Right lobe of liver (tissue), 6 donors: ENCODE data around the gene STX1B. TPM values are rescaled to one million over a fixed set of nuclear protein-coding genes. Genes with fewer than 3 reads are reported as not detected.

ENCODE experiments used
- ATAC-seq, 4 donors: fragments of 200-7000 bp; cut with Tn5 transposase; one replicate each; pipeline ENCODE4 v1.9.1; 2020; ENCODE audit warnings: mild to moderate bottlenecking in 4 of 4, moderate library complexity in 4 of 4
- DNase-seq, 3 donors: peaks; one replicate each; pipeline ENCODE4 v3.0.0-alpha.2; 2020
- H3K27ac ChIP-seq, 3 donors: fragments of 200-600 bp; one replicate each; pipeline ENCODE4 v1.8.0; 2022
- H3K27me3 ChIP-seq, 2 donors: fragments of 200-600 bp; one replicate each; pipeline ENCODE4 v1.8.0; 2022
- H3K36me3 ChIP-seq, 4 donors: fragments of 200-600 bp; sonication (generic) in 1 of 4; one replicate each; pipeline versions ENCODE4 v1.5.1 to v1.8.0; 2017 to 2022; ENCODE audit warnings: control low read depth in 1 of 4
- H3K4me1 ChIP-seq, 4 donors: fragments of 200-600 bp; sonication (generic) in 1 of 4; one replicate each; pipeline versions ENCODE4 v1.5.1 to v1.8.0; 2017 to 2022; ENCODE audit warnings: control low read depth in 1 of 4
- H3K4me3 ChIP-seq, 3 donors: fragments of 200-600 bp; one replicate each; pipeline ENCODE4 v1.8.0; 2022
- H3K9me3 ChIP-seq, 4 donors: fragments of 200-600 bp; sonication (generic) in 1 of 4; one replicate each; pipeline versions ENCODE4 v1.5.1 to v1.8.0; 2017 to 2022; ENCODE audit warnings: control low read depth in 1 of 4
- POLR2A ChIP-seq: fragments of 450-650 bp; IDR thresholded peaks from one replicate; pipeline ENCODE4 v1.6.1; 2017; ENCODE audit warnings: antibody characterized with exemption, mild to moderate bottlenecking
- WGBS: methylation state at CpG from one replicate; pipeline ENCODE4 v1.1.6; 2018; ENCODE audit warnings: low coverage, low lambda C conversion rate; ENCODE audit not compliant: insufficient coverage; ENCODE audit errors: missing lambda C conversion rate; 5-methylcytosine and 5-hydroxymethylcytosine counted together
- intact Hi-C, 2 donors: fragments of 100-400 bp; cut with DNase I; formaldehyde crosslinking; loops; one replicate each; pipeline versions ENCODE4 v1.11.2 to v1.14.1; 2022
- total RNA-seq, 6 experiments: library from RNA; depleted of rRNA in 2 of 6; stranded (reverse); fragments of >200 nt in 2 of 6; fragmentation: NEBNext Ultra II Directional in 3 of 6; extraction: Animal tissue kit (Norgen Biotek cat#: 25700) in 3 of 6; gene quantifications; one replicate each; pipeline versions ENCODE4 v1.1.0 to v1.2.4, GENCODE V29; 2016 to 2023
- TF ChIP-seq, protein P1 (sequence below), 4 donors: fragments of 200-600 bp in 3 of 4; fragments of 450-650 bp in 1 of 4; IDR thresholded peaks; one replicate each; pipeline versions ENCODE4 v1.5.1 to v1.8.0; 2016 to 2022; ENCODE audit warnings: antibody characterized with exemption in 4 of 4, mild to moderate bottlenecking in 2 of 4
- donor health status: DM: no; HTN: yes; CAD: no.
- donor health status: DM: no; HTN: no; CAD: no.
- donor health status: DM: no; HTN: no; CAD: no.
- donor health status: DM: no; HTN: yes; CAD: no.
- donor health status: DM: no; HTN: yes; CAD: no.

The STX1B gene
- total RNA-seq, 6 experiments from 2014 or later = 0.61 to 4.5 (median 2.6) TPM

DNA sequence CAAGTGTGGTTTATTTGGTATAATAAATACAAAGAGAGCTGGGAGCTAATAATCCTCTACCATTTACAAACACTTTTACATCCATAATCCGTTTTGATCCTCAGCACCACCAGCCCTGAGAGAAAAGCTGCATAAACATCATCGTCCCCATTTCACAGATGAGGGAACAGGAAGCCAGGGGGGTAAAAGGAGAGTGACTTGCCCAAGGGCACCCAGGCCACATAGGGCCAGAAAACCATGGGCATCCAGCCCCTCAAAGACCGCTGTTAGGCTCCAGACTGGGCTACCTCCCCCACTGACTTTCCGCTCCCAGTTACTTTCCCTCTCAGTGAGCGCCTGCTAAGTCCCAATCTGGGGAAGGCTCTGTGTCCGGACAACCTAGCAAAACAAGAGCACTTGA lies 6.7 kb downstream of the STX1B start:
- Histone ChIP-seq H3K36me3 (no peaks in the 10 kb centered on the region), H3K4me1 (peaks cover 0 to 29% (median 11%) of the 10 kb centered on the region in 4 donors), H3K27ac (no peak overlapping the region), H3K9me3 (no peaks in the 10 kb centered on the region), H3K27me3 (no peaks in the 10 kb centered on the region), H3K4me3 (no peak overlapping the region)
- no peak for TF ChIP-seq POLR2A
- TF ChIP-seq, protein P1, sequence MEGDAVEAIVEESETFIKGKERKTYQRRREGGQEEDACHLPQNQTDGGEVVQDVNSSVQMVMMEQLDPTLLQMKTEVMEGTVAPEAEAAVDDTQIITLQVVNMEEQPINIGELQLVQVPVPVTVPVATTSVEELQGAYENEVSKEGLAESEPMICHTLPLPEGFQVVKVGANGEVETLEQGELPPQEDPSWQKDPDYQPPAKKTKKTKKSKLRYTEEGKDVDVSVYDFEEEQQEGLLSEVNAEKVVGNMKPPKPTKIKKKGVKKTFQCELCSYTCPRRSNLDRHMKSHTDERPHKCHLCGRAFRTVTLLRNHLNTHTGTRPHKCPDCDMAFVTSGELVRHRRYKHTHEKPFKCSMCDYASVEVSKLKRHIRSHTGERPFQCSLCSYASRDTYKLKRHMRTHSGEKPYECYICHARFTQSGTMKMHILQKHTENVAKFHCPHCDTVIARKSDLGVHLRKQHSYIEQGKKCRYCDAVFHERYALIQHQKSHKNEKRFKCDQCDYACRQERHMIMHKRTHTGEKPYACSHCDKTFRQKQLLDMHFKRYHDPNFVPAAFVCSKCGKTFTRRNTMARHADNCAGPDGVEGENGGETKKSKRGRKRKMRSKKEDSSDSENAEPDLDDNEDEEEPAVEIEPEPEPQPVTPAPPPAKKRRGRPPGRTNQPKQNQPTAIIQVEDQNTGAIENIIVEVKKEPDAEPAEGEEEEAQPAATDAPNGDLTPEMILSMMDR (IDR thresholded peaks at IDR 0.05) = no peak
- DNase-seq (no peak), ATAC-seq (no peak)
- intact Hi-C loops = no loop called here
- 86% methylated on average over 5 of the region's 6 CpGs for WGBS

DNA sequence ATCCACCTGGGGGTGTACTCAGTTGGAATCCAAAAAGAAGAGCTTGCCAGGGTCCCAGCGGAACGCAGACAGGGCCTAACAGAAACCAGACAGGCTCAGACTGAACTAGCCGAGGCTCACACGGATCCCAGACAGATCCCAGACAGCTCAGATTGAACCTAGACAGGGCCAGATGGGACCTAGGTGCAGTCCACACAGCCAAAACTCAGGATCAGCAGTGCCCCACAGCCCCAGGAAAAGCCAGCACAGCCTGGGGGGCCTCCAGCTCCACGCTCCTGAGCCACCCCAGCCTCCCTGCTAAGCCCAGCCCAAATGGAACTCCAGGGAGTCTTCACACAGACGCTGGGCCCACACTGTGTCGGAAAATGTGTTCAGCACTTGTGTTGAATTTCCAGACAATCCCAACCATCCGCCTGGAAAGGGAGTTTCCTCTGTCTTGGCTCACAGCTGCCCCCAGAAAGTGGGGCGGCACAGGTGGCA lies 7.5 kb downstream of the STX1B start:
- WGBS = no CpG with 5 or more reads among the region's 9 CpGs
- no peak for TF ChIP-seq POLR2A
- TF ChIP-seq, protein P1 (IDR thresholded peaks at IDR 0.05) = no peak
- Histone ChIP-seq H3K4me3 (no peak overlapping the region), H3K36me3 (no peaks in the 10 kb centered on the region), H3K27ac (no peak overlapping the region), H3K9me3 (no peaks in the 10 kb centered on the region), H3K4me1 (peaks cover 0 to 38% (median 15%) of the 10 kb centered on the region in 4 donors), H3K27me3 (no peaks in the 10 kb centered on the region)
- intact Hi-C loops = no loop called here
- ATAC-seq (no peak), DNase-seq (no peak)

DNA sequence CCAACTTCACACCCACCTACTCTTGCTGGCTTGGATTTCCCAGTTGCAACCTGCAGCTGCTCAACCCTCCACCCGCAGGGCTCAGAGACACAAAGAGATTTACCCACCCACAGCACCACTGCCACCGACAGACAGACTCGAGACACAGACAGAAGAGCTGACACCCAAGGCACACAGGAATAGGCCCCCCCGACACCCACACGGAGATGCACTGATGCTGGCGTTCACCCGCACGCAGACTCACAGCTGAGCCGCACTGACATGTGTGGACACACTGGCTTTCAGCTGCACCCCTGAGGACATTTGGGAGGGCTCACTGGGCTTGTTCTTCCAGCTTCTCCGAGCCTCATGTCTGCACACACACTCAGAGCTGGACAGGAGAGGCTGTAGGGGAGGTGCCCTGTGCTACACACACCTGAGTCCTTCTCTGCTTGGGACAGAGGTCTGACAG lies 8.2 kb downstream of the STX1B start:
- intact Hi-C loops = no loop called here
- DNase-seq (no peak), ATAC-seq (no peak)
- TF ChIP-seq POLR2A = no peak
- TF ChIP-seq, protein P1 (IDR thresholded peaks at IDR 0.05) = no peak
- Histone ChIP-seq H3K4me1 (peaks cover 0 to 44% (median 15%) of the 10 kb centered on the region in 4 donors), H3K4me3 (no peak overlapping the region), H3K9me3 (no peaks in the 10 kb centered on the region), H3K27me3 (no peaks in the 10 kb centered on the region), H3K36me3 (no peaks in the 10 kb centered on the region), H3K27ac (no peak overlapping the region)
- WGBS = 67% methylated on average over 3 of the region's 10 CpGs

DNA sequence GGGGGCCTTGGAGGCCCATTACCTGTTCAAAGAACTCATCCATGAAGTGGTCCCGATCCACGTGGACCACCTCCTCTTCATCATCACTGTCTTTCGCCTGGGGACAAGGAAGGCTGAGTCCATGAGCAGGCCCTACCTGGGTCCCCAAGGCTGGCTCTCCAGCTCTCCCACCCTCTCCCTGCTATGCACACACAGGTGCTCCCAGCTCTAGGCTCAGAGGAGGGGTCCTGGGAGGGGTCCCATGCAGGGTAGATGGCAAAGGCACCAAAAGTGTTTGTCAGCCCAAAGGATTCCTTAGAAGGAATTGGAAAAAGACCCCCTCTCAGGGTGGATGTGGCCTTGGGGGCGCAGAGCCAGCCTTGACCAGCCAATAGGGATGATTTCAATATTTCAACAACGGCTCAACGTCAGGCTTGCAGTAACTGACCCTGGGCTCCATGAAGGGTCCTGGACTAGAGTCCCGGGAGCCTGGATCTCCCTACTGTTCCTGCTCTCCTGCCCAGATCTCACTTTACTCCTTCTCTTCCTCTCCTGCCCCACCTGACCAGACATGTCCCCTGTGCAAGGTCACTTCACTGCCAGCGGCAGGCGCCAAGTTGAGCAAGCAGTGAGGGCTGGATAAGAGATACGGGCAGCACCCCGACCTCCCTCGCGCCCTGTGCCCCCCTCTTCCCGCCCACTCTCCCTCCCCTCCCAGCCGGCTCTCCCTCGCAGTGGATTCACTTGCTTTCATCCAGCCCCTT lies 8.8 kb downstream of the STX1B start:
- Histone ChIP-seq H3K9me3 (no peaks in the 10 kb centered on the region), H3K27me3 (no peaks in the 10 kb centered on the region), H3K36me3 (no peaks in the 10 kb centered on the region), H3K4me1 (peaks cover 0 to 44% (median 15%) of the 10 kb centered on the region in 4 donors), H3K27ac (no peak overlapping the region), H3K4me3 (no peak overlapping the region)
- ATAC-seq (peak in 2 of 4 donors; percentile 8 to 14), DNase-seq (peak in 1 of 3 donors; percentile 77)
- TF ChIP-seq, protein P1 (IDR thresholded peaks at IDR 0.05) = no peak
- intact Hi-C loops = no loop called here
- 32% methylated on average over 9 of the region's 16 CpGs for WGBS
